Cardiac septum (tissue), 1 donor: Measurements from ENCODE around the gene UBXN4. TPM values are rescaled to one million over a fixed set of nuclear protein-coding genes. Genes with fewer than 3 reads are reported as not detected.
"Not testable (repeated sequence)": the region's sequence is repeated elsewhere in the genome, so short reads cannot be mapped to it uniquely, and the experiment has no call there.

ENCODE experiments used
- DNase-seq: peaks from one replicate; pipeline ENCODE4 v3.0.0-alpha.2; 2020; ENCODE audit warnings: low spot score
- intact Hi-C: fragments of 100-400 bp; cut with DNase I; formaldehyde crosslinking; loops from one replicate; pipeline ENCODE4 v1.14.0; 2022
- total RNA-seq: library from RNA; stranded (reverse); fragmentation: NEBNext Ultra II Directional; extraction: Animal tissue kit (Norgen Biotek cat#: 25700); gene quantifications from one replicate; pipeline ENCODE4 v1.2.1, GENCODE V29; 2021
- donor health status: DM: no; HTN: no; CAD: no.

Gene UBXN4
- total RNA-seq, 1 donor from 2014 or later, result 65.6 TPM

DNA sequence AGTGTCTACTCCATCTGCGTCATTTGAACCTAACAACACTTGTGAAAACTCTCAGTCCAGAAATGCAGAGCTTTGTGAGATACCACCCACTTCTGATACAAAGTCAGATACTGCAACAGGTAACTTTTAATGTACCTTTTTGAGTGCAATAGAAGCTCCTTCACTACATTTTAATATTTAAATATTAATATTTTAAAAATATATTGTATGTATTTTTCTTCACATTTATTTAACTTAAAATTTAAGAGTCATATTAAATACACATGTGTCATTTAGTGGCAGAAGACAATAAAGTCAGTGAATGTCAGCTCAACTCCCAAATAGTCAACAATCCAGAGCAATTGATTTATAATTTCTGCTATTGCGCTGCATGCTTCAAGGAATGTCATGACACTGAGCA is 13.9 kb downstream of the UBXN4 start:
- no peak for DNase-seq
- intact Hi-C loops, result no loop called here

- intact Hi-C loops, result no loop called here
- DNase-seq, result no peak
Observed at GRCh38 chr2:135756692-135757091, 15.0 kb downstream of the UBXN4 start.

DNA sequence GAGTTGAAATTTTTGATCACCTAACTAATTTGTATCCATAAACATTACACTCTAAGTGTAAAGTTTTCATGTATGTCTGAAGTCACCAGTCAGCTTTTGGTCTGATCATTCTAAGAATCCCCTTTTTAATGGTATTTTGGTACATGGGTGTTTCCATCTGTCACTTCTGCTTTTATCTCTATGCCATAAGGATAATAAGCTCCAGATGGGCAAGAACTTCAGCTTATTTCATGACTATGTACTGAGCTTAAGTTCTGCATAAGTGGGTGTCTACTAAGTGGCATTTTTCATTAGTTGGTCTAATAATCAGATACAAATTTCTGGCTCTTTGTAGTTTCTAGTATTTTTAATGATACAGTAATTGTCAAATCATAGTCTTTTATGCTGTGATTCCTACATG is 20.4 kb downstream of the UBXN4 start:
- intact Hi-C loops, result no loop called here
- DNase-seq, result no peak

DNA sequence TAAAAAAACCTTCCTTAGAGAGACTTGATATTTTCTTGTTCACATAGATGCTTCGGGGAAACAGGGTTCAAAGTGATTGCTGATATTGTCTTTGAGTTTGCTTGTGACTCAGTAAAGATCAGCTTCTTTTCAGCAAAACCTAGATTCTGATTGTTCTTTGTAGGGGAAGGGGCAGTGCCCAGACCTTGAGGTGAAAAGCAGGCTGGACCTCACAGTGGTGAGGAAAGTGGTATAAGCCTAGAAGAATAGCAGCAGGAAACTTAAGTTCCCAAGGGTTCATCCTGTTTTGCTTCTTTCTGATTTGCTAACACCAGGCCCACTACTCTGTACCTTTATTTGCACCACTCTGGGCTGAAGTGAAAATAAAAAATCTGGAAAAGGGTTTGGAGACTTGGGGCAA is 20.9 kb downstream of the UBXN4 start:
- DNase-seq, result no peak
- intact Hi-C loops, result no loop called here

GRCh38 chr2:135768863-135769262 is 27.2 kb downstream of the UBXN4 start:
- DNase-seq, result no peak
- intact Hi-C loops, result no loop called here

DNA sequence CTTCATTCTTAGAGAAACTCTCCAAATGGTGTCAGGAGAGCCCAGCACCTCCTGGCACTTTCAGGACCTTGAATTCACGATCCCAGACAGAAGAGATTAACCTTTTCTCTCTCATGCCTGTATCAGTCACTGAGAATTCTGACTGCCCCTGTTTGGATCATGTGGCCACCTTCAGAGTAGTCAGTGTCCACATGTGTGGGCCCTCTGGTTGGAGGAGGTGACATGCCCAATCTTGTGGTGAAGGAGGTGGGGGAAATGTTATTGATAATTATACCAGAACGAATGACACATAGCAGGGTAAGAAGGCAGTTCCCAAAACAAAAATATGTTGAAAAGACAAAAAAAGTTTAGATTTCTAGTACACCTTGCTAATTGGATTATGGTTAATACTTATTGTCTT is 31.7 kb downstream of the UBXN4 start:
- DNase-seq, result no peak
- intact Hi-C loops, result no loop called here

GRCh38 chr2:135773917-135774316 is 32.3 kb downstream of the UBXN4 start:
- intact Hi-C loops, result no loop called here
- no peak for DNase-seq

- DNase-seq, result no peak
- intact Hi-C loops, result no loop called here
Observed at GRCh38 chr2:135775420-135775819, 33.8 kb downstream of the UBXN4 start.

- DNase-seq, result no peak
- intact Hi-C loops, result no loop called here
Observed at GRCh38 chr2:135776367-135776766, 34.7 kb downstream of the UBXN4 start.

DNA sequence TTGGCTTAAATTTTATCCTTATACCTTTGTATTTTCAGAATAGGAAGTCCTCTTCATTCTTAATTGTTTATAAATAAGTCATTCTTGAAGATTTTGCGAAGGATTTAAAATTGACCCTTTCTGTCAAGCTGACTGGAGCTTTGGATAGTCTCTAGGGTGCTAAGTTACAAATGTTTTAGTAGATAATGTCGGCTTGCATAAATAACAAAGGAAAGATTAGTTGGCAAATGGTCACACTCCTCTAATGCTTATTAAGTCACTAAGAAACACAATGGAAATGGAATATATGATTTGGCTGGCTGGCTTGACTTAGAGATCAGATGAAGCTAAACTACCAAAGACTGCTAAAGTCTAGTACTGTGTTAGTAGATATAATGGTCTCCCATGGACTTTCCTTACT is 40.6 kb downstream of the UBXN4 start:
- DNase-seq, result no peak
- intact Hi-C loops, result no loop called here

DNA sequence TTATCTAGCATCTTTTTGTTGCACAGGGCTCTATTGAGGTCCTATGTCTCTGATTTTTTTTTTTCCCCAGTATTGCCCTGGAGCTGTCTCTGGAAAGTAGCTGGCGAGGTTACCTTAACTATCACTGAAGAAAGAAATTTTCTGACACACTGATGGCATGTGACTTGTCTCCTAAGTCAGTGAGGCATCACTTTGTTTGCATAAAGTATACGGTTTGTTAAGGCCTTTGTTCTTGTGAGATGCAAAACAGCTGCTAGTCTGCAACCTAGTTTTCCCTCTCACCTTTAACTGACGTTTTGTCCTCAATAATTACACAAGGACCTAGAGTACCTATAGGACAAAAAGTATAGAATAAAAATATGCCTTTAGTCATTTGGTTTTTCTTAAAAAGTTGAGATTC is 41.8 kb downstream of the UBXN4 start:
- no peak for DNase-seq
- intact Hi-C loops, result no loop called here

- DNase-seq, result no peak
- intact Hi-C loops, result no loop called here
Observed at GRCh38 chr2:135785032-135785431, 43.4 kb downstream of the UBXN4 start.

- DNase-seq, result no peak
- intact Hi-C loops, result no loop called here
Observed at GRCh38 chr2:135786823-135787222, 45.2 kb downstream of the UBXN4 start.

DNA sequence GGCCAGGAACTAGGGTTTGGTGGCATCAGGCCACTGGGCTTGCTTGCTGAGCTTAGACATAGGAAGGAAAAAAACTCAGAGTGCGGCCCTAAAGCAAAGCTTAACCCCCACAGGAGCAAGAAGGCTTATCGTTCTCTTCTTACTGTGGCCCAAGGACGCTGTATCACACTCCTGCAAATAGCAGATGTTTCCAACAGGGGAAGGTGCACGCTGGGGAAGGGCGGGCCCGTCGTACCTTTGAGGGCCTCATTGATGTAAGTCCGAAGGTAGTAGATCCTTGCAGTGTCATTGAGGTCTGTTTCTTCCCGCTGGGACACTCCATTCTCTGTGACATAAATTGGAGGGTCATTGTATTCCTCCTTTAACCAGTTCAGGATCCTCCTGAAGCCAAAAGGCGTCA is 48.8 kb downstream of the UBXN4 start:
- no peak for DNase-seq
- intact Hi-C loops, result no loop called here

DNA sequence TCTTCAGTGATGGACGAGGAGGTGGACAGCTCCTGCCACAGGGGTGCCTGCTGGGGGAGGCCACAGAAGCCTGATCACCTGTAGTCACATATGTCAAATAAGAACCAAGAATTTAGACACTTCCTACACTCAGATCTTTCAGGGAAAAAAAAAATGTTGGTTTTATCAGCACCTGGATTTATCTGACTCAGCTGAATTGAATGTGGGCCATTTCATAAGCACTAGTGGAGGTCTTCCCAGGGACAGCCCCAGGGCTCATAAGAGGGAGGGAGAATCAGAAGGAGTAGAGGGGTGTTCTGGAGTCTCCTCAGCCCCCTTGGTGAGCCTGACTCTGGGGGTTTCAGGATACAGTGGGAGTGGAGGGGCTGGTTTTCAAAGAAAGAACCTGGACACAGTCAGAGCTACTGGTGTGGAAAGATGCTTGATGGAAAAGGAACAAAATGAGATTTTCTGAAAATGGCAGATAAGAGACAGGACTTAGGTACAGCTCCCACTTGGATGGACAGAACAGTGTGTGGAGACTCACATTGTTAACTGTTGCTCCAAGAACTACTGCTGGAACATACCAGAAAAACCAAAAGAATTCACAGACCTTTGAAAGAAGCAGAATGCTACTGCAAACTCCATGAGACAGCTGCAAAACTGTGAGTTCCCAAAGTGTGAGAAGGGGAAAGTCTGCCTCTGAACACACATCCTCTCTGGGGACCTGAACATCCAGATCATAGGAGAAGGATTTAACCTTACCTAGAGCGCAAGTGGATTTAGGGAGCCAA is 49.9 kb downstream of the UBXN4 start:
- intact Hi-C loops, result no loop called here
- DNase-seq, result no peak

DNA sequence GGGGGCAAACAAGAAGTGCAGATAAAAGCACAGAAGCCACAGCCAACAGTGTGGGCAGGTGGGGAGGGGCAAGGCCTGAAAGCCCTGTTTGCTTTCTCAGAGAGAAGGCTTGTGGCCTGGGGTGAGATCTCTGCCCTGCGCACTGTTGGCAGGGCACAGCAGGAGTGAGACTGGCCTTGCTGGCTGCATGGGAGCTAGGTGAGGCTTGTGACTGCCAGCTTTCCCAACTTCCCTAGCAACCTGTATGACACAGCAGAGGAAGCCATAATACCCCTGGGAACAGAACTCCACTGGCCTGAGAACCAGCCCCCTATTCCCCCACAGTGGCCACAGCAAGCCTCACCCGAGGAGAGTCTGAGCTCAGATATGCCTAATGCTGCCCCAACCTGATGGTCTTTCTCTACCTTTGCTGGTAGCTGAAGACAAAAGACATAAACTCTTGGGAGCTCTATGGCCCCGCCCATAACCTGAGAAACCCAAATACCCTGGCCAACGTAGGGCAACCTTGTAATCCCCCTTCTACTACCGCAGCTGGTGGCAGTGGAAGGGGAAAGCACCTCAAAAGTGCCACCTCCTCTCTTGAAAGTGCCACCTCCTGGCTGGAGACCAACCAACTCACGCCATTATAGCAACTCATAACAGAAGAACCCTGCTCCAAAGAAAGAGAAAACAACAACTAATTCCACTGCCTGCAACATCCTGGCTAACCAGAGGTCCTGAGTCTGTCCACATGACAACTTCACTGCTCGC is 50.9 kb downstream of the UBXN4 start:
- intact Hi-C loops, result no loop called here

DNA sequence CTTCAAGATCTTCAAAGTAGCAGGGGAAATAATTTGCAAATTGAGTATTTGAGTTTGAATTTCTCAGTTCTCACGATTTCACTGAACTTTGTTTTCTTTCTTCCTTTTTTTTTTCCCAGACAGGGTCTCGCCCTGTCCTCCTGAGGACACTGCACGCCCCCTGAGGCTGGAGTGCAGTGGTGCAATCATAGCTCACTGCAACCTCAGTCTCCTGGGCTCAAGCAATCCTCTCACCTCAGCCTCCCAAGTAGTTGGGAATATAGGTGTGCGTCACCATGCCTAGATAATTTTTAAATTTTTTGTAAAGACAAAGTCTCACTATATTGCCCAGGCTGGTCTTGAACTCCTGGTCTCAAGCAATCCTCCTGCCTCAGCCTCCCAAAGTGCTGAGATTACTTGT is 54.0 kb downstream of the UBXN4 start:
- intact Hi-C loops, DNase-seq: not testable (repeated sequence)

More for the DNA sequence above, 50.9 kb downstream of the UBXN4 start:
- DNase-seq, result no peak

DNA sequence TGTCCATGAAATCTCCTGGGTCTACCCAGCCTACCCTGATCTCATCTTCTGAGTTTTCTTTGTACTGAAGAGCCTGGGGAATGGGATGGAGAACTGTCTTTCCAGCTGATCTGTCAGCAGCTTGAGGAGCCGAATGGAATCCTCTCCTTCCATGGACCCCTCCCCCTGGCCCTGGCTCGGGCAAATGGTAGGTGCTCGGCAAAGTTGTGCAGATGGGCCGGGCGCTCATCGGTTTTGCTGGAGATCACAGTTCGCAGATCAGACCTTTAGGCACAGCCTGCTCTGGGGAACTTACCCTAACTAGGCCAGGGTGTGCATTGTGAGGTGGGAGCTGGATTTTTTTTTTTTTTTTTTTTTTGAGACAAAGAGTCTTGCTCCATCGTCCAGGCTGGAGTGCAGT is 55.0 kb downstream of the UBXN4 start:
- DNase-seq, result no peak
- intact Hi-C loops, result no loop called here

GRCh38 chr2:135797497-135798274 is 56.0 kb downstream of the UBXN4 start:
- intact Hi-C loops, result no loop called here
- peak; percentile 89 for DNase-seq

- DNase-seq, result no peak
- intact Hi-C loops, result no loop called here
Observed at GRCh38 chr2:135798275-135798705, 56.6 kb downstream of the UBXN4 start.
